GM20000 (cell line): ENCODE results near the gene RMP24.
"Not testable (repeated sequence)": the region's sequence is repeated elsewhere in the genome, so short reads cannot be mapped to it uniquely, and the experiment has no call there.

Source experiments
- DNase-seq: peaks from one replicate; pipeline ENCODE4 v3.0.0; 2012; ENCODE audit warnings: low spot score
- CTCF ChIP-seq: IDR thresholded peaks from 2 replicates; pipeline ENCODE4 v1.5.1; 2012; ENCODE audit warnings: mild to moderate bottlenecking, control low read depth; ENCODE audit errors: extremely low read depth, missing control alignments

Gene RMP24

GRCh38 chr18:36006997-36007396 is 34.5 kb downstream of the RMP24 start:
- no peak for TF ChIP-seq CTCF
- no peak for DNase-seq

DNA sequence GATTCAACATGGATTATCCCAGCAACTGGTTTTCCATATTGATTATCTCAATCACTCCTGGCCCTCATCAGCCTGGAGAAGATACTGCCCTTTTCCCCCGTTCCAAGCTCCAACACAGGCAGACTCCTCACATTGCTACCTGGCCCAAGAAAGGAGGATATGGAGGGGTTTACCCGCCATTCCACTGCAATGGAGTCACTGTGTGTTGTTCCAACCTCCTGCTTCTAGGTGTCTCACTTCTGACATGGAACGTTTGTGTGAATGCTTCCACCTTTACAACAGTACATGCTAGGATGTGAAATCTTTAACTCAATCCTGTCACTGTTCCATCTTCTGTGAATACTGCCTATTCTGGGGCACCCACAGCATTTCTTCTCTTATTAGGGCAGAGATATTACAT is 36.7 kb downstream of the RMP24 start:
- DNase-seq, result no peak
- no peak for TF ChIP-seq CTCF

DNA sequence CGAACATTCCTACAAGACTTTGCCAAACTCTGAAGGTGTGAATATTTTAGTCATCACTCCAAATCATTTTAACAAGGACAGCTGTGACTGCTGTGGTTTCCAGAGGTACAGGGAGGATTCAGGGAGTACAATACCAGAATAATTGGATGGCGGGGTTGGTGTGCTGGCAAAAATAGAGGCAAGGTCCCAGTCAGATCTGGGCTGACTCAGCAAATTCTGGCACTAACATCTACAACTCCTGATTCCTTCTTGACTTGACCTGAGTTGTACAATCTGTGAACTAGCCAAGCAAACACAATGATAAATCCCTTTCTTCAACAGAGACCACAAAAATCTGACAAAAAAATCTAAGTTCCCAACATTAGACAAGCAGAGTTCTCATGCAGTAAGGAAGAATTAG is 40.4 kb downstream of the RMP24 start:
- TF ChIP-seq CTCF, result no peak
- DNase-seq, result no peak

DNA sequence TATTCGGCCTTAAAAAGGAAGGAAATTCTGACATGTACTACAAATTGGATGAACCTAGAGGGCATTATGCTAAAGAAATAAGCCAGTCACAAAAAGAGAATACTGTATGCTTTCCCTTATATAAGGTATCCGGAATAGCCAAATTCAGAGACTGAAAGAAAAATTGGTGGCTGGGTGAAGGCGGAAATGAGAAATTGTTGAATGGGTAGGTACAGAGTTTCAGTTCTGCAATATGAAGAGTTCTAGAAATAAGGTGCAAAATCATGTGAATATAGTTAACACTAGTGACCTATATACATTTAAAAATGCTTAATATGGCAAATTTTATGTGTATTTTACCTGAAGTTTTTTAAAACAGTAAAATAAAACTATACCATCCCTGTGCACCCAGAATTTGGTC is 43.1 kb downstream of the RMP24 start:
- no peak for TF ChIP-seq CTCF
- peak; percentile 42 for DNase-seq

- TF ChIP-seq CTCF, result no peak
- no peak for DNase-seq
These were observed 44.8 kb downstream of the RMP24 start for GRCh38 chr18:36017232-36017631.

DNA sequence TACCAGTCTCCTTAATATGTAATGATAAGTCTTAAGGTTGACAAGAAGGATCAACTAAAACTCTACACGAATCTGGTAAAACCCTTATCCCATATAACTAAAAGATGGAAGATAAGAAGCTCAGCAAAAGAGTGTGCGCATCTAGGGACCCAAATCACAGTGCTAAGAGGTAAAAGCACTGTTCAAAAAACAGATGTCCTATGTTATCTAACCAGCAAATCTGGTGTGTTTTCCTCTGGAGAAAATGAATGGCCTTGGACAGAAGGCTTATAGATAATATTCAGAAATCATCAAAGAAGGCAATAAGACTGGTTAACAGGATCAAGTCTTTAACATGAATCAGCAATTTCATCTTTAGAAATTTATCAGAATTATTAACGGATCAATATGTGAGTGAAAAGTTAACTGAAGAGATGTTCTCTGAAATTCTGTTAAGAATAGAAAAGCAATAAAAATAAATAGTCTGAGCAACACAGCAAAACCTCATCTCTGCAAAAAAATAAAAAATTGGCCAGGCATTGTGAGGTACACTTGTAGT is 47.8 kb downstream of the RMP24 start:
- DNase-seq, result no peak
- no peak for TF ChIP-seq CTCF

DNA sequence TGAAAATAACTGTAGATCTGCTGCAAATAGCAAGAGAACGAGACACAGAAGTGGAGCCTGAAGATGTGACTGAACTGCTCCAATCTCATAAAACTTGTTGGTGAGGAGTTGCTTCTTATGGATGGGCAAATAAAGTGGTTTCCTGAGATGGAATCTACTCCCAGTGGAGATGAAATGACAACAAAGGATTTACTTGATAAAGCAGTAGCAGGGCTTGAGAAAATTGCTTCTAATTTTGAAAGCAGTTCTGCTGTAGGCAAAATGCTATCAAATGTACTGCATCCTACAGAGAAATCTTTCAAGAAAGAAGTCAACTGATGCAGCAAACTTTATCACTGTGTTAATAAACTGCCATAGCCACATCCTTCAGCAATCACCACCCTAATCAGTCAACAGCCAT is 50.9 kb downstream of the RMP24 start:
- no peak for DNase-seq
- TF ChIP-seq CTCF, result no peak

- not testable (repeated sequence) for DNase-seq
These were observed 51.8 kb downstream of the RMP24 start for GRCh38 chr18:36024241-36024640.
